GM12872 (cell line): ENCODE results near the gene GALNT9.

Source experiments
- CTCF ChIP-seq: IDR thresholded peaks from 3 replicates; pipeline ENCODE4 v1.5.1; 2011; ENCODE audit warnings: low read depth, mild to moderate bottlenecking, low read length, moderate library complexity; ENCODE audit not compliant: insufficient read depth

GALNT9 gene

GRCh38 chr12:132291402-132292175 lies 37.8 kb downstream of the GALNT9 start:
- TF ChIP-seq CTCF: no peak

GRCh38 chr12:132290203-132290540 lies 39.2 kb downstream of the GALNT9 start:
- TF ChIP-seq CTCF: no peak

GRCh38 chr12:132289356-132290202 lies 39.8 kb downstream of the GALNT9 start:
- TF ChIP-seq CTCF: no peak

- TF ChIP-seq CTCF: no peak
These were observed 40.7 kb downstream of the GALNT9 start for GRCh38 chr12:132288516-132289215.

GRCh38 chr12:132287391-132288238 lies 41.8 kb downstream of the GALNT9 start:
- TF ChIP-seq CTCF: no peak

- no peak for TF ChIP-seq CTCF
These were observed 42.5 kb downstream of the GALNT9 start for GRCh38 chr12:132286912-132287311.
